Stimulated activated CD4-positive, alpha-beta T cell treated with anti-CD3 and anti-CD28 coated beads, Interleukin-12 subunit alpha, Interleukin-12 subunit beta, amount 100 ng/mL, for 24 hours (primary cell): ENCODE results near the gene BCL11B.

Experiments used
- DNase-seq, 2 experiments: peaks; one replicate each; pipeline ENCODE4 v3.0.0-alpha.2; 2020; ENCODE audit warnings: low read depth in 2 of 2

Gene BCL11B

GRCh38 chr14:99159341-99160340, 112.4 kb downstream of the BCL11B start:
- DNase-seq: no peak

GRCh38 chr14:99158646-99159165, 113.3 kb downstream of the BCL11B start:
- DNase-seq: no peak

- no peak for DNase-seq
These were observed 113.8 kb downstream of the BCL11B start for GRCh38 chr14:99158150-99158549.

GRCh38 chr14:99157676-99158075, 114.3 kb downstream of the BCL11B start:
- no peak for DNase-seq

- DNase-seq: no peak
These were observed 114.8 kb downstream of the BCL11B start for GRCh38 chr14:99157246-99157645.

- DNase-seq: no peak
These were observed 115.2 kb downstream of the BCL11B start for GRCh38 chr14:99156814-99157213.

GRCh38 chr14:99156090-99156425, 115.9 kb downstream of the BCL11B start:
- DNase-seq: no peak

GRCh38 chr14:99155173-99156089, 116.6 kb downstream of the BCL11B start:
- DNase-seq: no peak

GRCh38 chr14:99150236-99150635, 121.8 kb downstream of the BCL11B start:
- DNase-seq: no peak

- DNase-seq: no peak
These were observed 123.0 kb downstream of the BCL11B start for GRCh38 chr14:99148861-99149610.

GRCh38 chr14:99148131-99148530, 123.9 kb downstream of the BCL11B start:
- DNase-seq: no peak

GRCh38 chr14:99147366-99147740, 124.6 kb downstream of the BCL11B start:
- DNase-seq: no peak

- no peak for DNase-seq
These were observed 125.2 kb downstream of the BCL11B start for GRCh38 chr14:99146616-99147365.

GRCh38 chr14:99145307-99145706, 126.7 kb downstream of the BCL11B start:
- DNase-seq: no peak

- DNase-seq: no peak
These were observed 128.2 kb downstream of the BCL11B start for GRCh38 chr14:99143793-99144192.

GRCh38 chr14:99143126-99143525, 128.9 kb downstream of the BCL11B start:
- DNase-seq: no peak

GRCh38 chr14:99141236-99141635, 130.8 kb downstream of the BCL11B start:
- DNase-seq: no peak

- DNase-seq: no peak
These were observed 132.8 kb downstream of the BCL11B start for GRCh38 chr14:99138999-99139865.

- DNase-seq: no peak
These were observed 134.0 kb downstream of the BCL11B start for GRCh38 chr14:99137913-99138571.
